ENCODE results near the gene FXYD5.

DNA sequence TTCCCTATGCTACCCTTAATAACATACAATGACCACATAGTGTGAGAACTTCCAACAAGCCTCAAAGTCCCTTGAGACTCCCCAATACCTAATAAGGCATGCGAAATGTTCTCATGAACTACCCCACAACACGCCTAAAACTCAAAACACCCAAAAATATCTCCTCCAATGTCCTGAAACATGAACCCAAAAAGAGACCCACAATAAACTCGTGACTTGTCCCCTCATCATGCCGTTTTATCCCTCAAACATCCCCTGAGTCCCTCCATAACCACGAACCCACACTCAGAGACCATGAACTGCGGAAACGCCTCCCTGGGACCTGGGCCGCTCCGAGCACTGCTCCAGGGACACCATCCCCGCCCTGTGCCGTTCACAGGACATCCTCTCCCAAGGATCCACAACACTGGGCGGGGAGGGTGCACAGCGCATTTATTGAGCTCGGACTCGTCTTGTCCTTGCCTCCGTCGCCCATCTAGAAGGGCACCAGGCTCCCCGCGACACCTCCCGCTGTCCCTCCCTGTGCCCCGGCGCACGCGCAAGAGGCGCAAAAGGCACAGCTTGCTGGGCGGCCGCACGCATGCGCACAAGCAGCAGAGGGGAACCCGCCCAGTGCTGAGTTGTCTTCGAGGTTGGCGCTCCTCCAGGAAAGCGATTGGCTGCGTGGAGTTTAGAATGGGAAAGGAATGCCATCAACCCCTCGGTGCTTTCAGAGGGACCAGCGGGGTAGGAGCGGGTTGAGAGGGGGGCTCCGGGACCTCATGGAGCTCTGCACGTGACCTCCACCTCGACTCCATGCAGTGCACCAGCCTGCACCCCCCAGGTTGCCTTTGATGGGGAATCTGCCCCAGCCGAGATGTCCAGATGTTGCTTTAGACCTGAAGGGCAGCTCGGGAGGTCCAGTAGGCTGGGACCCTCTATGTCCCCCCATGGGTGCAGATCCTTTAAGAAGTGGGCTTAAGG, 30.2 kb upstream of the FXYD5 start:
- TF ChIP-seq YY1 (IDR thresholded peaks at IDR 0.05; ENCODE audit: insufficient read depth, insufficient read length): no peak
- TF ChIP-seq SUZ12 (IDR thresholded peaks at IDR 0.05; ENCODE audit: extremely low read depth, insufficient read depth, insufficient read length): no peak
